Activated gamma-delta T cell treated with anti-CD3 and anti-CD28 coated beads, Interleukin-2, amount 50 U/mL, for 16 hours (primary cell): Measurements from ENCODE around the gene TUBD1.
"Not testable (repeated sequence)": the region's sequence is repeated elsewhere in the genome, so short reads cannot be mapped to it uniquely, and the experiment has no call there.

Experiments used
- DNase-seq: peaks from one replicate; pipeline ENCODE4 v3.0.0-alpha.2; 2020; ENCODE audit warnings: low read depth

The TUBD1 gene

DNA sequence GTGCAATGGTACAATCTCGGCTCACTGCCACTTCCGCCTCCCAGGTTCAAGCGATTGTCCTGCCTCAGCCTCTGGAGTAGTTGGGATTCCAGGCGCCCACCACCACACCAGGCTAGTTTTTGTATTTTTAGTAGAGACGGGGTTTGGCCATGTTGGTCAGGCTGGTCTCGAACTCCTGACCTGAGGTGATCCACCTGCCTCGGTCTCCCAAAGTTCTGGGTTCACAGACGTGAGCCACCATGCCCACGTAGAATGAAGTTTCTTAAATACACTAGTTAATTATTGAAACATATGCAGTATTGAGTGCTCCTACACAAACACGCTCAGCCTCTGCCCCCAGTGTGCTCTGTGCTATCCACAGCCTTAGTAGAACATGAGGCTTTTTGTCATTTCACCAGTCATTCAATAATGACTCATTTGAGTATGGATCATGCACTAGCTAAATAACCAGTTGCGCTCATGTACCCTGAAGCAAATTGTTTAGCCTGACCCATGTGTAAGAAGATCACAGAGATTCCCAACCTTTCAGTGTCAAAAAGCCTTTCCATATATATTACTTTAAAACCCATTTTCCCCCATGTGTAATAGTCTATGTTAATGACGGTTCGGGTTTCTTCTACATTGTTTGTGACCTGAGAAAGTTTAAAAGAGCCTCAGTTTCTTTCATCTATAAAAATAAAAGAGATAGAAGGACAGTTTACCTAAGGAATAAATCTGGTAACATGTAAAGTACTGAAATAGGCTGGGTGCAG lies 49.7 kb downstream of the TUBD1 start:
- no peak for DNase-seq

DNA sequence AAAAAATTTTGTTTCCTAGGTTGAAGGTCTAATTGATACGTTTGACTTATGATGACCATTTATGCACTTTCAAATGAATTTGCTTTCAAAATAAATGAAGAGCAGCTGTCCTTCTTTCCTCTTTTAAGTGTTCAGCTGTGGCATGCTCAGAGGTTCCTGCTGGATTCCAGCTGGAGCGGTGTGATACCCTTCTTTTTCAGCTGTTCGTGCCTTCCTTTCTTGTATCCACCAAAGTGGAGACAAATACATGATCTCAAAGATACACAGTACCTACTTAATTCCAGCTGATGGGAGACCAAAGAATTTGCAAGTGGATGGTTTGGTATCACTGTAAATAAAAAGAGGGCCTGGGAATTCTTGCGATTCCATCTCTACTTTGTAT lies 50.9 kb downstream of the TUBD1 start:
- not testable (repeated sequence) for DNase-seq

DNA sequence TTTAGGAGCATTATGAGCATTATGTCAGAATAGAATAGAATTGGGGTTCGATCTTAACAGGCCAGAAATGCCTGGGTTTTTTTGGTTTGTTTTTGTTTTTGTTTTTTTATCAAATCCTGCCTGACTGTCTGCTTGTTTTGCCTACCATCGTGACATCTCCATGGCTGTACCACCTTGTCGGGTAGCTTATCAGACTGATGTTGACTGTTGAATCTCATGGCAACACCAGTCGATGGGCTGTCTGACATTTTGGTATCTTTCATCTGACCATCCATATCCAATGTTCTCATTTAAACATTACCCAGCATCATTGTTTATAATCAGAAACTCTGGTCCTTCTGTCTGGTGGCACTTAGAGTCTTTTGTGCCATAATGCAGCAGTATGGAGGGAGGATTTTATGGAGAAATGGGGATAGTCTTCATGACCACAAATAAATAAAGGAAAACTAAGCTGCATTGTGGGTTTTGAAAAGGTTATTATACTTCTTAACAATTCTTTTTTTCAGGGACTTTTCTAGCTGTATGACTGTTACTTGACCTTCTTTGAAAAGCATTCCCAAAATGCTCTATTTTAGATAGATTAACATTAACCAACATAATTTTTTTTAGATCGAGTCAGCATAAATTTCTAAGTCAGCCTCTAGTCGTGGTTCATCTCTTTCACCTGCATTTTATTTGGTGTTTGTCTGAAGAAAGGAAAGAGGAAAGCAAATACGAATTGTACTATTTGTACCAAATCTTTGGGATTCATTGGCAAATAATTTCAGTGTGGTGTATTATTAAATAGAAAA lies 51.5 kb downstream of the TUBD1 start:
- DNase-seq = not testable (repeated sequence)

DNA sequence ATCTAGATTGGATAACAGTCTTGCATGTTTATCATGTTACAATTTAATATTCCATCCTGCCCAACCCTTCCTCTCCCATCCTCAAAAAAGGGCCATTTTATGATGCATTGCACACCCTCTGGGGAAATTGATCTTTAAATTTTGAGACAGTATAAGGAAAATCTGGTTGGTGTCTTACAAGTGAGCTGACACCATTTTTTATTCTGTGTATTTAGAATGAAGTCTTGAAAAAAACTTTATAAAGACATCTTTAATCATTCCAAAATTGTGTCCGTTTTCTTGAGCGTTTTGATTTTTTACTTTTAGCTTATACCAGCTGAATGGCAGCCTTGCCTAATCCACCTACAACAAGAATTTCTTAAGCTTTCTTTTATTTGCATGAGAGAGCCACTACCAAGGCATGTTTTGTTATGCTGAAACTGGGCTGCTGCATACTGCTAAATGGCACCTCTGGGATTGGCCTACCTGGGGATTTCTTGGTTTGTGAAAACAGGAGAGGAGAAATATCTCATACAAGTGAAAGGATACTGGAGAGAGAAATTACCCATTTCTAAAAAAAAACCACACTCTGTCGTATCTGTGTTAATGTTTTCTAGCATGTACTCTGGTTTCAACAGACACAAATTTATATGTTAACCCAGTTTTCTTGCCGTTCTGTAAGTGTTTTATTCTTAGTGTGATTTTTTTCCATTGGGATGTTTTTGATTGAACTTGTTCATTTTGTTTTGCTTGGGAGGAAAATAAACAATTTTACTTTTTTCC lies 52.2 kb downstream of the TUBD1 start:
- no peak for DNase-seq

DNA sequence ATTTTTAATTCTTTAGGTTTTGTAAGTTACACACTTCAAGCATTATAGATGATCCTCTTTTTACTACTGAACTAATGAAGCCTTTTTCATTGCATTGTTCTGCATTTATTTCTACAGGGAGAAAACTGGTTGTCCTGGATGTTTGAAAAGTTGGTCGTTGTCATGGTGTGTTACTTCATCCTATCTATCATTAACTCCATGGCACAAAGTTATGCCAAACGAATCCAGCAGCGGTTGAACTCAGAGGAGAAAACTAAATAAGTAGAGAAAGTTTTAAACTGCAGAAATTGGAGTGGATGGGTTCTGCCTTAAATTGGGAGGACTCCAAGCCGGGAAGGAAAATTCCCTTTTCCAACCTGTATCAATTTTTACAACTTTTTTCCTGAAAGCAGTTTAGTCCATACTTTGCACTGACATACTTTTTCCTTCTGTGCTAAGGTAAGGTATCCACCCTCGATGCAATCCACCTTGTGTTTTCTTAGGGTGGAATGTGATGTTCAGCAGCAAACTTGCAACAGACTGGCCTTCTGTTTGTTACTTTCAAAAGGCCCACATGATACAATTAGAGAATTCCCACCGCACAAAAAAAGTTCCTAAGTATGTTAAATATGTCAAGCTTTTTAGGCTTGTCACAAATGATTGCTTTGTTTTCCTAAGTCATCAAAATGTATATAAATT lies 53.0 kb downstream of the TUBD1 start:
- DNase-seq = no peak

DNA sequence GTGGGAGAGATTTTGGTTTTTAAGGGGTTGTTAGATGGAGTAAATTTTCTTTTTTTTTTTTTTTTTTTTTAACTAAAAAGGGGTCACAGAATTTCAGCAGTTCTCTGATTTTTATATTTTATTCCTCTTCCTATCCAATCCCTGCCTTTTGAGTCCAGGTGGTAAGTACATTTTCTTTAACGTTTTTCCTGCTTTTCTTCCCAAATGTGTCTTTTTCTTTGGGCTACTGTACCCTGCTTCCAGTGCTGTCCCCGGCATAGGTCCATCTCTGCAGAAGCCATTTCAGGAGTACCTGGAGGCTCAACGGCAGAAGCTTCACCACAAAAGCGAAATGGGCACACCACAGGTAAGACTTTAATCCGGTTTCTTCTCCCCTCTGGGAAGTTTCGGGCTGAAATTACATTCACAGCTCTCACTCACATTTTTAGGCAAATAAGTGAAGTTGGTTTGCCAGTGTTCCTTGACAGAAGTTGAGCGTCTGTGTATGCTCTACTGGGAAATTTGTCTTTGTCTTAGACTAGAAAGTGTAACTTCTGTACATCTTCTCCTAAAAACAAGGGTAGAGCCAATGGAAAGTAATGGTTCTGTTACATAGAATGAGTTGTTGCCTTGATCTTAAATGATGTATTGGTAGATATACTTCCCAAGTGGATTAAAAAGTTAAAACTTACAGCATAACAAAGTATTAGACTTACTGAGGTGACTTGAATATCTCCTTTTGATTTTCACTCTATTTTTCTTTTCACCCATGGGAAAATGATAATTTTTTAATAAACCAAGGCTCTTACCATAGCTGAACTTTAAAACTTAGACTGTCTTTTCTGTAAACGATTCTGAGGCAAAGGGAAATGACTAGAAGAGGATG lies 54.5 kb downstream of the TUBD1 start:
- no peak for DNase-seq

DNA sequence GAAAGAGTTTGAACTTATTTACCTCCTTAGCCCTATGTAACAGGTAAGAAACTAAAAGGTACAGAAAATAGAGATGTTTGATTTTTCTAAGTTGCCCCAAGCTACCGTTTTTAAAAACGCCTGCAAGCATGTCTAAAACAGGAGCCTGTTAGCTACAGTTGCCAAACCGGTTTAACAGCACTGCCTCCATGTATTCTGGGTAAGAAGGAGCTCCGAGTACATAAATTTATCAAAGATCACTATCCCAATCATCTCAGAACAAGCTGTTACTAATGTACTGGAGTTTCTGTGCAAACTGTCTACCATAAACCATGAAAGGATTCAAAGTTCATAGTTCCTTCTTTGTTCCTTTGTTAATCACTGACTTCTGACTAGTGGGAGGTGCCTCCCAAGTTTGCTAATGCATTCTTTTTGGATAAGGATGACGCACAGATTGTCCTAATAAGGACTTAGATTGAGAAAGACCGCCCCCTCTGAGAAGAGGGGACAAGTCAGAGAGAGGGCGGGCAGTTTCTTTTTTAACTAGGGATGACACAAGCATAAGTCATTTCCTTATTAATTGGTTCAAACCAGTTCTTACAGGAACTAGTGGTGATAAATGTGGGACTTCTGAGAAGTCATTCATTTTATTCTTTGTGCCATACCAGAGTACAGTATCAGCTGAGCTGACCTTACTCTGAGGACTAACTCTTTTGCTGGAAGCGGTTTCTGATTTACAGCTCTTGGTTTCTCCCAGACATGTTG lies 55.3 kb downstream of the TUBD1 start:
- peak; percentile 51 for DNase-seq

DNA sequence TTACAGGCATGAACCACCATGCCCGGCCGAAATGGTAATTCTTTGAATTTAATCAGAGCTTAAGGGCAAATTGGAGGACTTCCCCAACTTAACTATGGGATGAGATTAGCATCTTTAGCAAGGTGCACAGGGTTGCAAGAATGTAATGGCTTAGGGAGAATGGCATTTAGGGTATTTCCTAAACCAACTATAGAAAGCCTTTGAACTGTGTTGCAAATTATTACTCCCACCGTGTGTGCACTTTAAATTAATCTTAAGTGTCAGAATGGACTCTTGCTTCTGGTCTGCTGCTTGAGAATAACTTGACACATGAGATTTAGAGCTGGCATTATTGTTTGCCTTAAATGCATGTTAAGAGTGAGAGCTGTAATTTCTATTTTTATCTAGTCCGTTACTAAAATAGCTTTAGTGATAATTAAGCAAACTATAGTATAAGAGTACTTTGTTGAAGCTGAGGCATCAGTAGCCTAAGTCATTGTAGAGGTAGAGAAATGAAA lies 59.8 kb downstream of the TUBD1 start:
- DNase-seq = no peak

DNA sequence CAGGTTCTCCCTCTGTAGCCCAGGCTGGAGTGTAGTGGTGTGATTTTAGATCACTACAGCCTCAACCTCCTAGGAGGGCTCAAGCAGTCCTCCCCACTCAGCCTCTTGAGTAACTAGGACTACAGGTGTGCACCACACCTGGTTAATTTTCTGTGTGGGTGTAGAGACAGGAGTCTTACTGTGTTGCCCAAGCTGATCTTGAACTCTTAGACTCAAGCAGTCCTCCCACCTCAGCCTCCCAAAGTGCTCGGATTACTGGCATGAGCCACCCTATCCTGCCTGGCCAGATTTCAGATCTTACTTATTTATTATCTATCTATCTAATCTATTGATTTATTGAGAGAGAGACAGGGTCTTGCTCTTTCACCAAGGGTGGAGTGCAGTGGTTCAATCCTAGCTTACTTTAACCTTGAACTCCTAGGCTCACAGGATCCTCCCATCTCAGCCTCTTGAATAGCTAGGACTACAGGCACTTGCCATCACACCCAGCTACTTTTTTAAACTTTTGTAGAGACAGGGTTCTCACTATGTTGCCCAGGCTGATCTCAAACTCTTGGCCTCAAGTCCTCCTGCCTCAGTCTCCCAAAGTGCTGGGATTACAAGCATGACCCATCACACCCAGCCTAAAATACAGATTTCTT lies 61.8 kb downstream of the TUBD1 start:
- no peak for DNase-seq

DNA sequence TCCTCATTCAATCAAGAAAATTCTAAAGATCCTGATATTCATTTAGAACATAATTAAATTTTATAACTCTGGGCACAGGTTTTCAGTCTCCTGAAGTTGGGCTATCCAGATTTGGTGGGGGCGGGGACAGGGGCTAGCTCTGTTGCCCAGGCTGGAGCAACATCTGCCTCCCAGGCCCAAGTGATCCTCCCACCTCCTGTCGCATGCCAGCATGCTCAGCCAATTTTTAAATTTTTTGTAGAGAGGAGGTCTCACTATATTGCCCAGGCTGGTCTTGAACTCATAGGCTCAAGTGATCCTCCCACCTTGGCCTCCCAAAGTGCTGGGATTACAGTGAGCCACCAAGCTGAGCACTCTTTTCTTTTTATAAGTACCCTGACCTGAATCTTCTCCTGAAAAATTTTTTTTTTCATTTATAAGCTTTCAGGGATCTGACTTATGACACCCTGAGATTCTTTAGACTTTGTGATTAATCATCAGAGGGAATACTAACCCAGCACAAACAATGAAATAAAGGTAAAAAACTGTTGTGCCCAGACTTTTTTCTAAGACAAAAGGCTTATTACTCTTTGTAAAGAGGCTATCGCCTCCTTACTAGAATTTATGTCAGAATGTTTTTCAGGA lies 62.6 kb downstream of the TUBD1 start:
- DNase-seq = no peak

DNA sequence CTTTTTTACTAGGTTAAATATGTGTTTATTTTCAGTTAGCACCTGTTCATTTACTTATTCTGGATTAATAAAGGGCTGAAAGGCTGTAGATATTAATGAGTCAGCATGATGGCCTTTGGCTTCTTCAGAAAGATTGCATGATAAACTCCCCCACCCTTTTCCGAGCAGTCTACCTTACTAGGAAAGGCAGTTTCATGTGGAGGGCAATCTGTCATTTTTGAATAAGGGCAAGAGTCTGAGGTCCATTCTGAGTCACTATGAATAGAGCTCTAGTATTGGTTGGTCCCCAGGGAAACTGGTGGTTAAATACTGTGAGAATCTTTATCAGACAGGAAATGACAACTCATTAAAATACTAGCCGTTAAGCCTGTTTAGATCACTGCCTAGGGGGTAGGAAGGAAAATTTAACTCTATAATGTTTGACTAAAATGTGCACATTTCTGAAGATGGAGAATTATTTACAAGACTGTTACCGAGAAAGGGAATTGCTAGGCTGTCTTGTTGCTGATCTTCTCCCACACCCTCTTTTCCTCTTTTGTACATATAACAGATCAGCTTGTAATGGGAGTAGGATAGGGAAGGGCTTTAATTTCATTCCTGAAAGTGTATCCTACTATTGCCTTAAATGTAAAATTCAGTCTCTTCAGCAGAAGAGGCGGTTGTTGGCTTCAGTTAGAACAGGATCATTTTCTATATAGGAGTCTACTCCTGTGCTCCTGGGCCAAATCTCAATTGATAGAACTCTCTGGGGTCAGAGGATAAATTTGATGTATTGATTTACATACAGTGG lies 63.3 kb downstream of the TUBD1 start:
- DNase-seq = no peak

DNA sequence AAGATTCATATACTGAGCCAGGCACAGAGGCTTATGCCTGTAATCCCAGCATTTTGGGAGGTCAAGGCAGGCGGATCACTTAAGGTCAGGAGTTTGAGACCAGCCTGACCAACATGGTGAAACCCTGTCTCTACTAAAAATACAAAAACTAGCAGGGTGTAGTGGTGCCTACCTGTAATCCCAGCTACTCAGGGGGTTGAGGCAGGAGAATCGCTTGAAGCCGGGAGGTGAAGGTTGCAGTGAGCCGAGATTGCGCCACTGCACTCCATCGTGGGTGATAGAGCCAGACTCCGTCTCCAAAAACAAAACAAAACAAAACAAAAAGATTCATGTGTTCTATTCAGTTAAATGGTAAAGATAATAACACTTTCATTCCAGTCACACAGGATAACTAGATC lies 63.9 kb downstream of the TUBD1 start:
- not testable (repeated sequence) for DNase-seq

DNA sequence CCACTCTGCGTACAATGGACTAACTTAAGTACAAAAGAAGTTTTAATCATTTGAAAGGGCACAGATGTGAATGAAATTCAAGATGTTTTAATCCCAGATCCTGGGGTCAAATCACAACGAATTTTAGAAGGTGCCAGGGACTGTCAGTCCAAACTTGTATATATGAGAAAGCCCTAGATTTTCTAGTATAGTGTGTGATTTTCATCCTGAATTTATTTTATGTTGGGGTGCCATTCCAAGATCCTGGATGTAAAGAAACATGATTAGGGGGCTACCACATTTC lies 64.3 kb downstream of the TUBD1 start:
- DNase-seq = no peak

DNA sequence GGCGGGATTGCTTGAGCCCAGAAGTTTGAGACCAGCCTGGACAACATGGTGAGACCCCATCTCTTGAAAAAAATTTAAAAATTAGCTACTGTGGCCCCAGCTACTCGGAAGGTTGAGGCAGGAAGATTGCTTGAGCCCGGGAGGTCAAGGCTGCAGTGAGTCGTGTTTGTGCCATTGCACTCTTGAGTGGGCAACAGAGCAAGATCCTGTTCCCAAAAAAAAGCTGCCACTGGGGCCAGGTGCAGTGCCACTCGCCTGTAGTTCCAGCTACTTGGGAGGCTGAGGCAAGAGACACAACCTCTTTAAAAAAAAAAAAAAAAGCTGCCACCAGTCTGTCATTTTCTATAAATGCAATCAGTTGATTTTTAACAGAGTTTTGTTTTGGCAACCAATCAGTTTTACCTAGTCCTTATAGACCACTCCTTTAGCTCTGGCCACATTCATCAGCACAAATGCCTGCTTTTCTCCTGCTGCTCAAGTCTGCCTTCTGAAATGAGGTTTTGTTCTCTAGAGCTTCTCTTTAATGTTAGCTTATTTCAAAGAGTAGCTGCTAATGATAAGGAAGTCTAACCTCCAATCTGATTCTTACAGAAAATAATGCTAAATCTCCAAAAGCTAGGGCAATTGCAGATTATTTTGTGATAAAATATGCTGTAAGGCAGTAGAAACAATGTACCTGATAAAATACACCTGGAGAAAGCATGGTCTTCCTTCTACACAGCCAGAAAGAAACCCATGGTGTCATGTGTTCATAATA lies 64.8 kb downstream of the TUBD1 start:
- DNase-seq = no peak

DNA sequence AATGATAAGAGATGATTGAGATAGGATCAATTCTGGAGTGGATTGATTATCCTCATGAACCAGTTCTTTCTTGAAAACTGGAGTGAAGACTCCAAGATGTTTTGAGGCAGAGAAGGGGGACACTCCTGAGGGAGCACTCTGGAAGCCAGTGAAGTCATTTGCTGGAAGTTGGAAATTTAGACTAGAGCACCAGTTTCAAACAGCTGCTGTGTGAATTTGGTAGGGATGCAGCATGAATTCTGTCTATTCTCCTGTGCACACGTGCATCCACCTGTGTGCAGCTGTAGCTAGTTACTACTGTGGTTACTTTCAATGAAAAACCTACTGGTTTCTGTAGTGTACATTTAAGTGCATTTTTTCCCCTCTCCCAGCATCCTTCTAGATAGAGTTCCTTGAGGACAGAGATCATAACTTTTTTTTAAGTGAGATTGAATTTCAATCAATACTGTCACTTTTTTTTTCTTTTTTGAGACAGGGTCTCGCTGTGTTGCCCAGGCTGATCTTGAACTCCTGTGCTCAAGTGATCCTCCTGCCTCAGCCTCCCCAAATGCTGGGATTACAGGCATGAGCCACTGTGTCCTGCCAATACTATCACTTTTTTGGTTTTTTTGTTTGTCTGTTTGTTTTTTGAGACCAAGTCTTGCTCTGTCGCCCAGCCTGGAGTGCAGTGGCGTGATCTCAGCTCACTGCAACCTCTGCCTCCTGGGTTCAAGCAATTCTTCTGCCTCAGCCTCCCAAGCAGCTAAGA lies 65.9 kb downstream of the TUBD1 start:
- DNase-seq = no peak

DNA sequence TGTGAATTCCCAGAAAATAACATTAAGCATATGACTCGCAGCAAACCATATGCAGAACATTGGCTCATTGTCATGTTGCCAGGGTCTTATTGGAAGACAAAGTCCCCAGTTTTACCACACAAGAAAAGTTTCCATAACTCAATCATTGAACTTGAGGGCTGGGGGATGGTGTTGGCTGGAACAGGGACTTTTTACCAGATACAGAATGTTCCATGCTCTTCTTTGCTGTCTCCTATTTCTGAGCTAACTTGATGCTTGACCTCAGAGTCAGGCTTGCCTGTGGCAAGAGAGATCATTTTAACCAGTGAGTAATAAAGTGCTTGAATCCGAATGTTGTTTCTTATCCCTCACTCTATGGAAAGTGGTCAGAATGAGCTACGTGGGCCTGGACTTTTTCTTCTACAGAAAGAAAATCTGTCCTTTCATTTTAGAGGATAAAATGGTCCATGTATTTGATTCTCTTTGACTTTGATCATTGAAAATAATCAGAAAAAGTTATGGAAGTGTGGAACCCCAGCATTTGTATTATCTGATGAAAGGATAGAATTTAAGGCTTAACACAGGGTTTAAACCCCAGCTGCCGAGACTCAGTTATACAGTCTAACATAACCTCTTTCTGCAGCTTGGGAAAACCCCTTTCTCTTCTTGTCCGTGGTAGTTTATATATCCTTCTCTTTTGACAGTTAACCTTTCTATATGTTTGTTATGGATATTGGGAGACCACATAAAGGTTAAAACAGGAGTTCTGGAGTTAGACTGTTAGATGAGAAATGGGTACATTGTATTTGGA lies 67.0 kb downstream of the TUBD1 start:
- DNase-seq = no peak

DNA sequence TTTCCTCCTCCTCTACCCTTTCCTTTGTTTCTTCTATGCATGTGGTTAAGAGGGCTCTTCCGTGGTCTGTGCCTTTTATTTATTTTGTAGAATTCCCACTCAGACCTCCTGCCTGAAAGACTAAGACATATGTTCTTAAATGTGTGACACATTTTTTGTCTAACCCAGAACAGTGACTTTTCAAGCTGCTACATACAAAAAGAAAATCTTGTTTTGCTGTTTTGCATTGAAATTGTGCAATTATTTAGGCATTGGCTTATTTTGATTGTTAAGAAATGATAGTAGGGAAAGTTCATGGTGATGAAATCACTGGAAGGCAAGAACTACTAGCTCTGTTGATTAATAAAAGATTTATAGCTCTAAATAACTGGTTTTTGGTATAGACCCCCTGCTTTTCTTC lies 76.8 kb downstream of the TUBD1 start:
- DNase-seq = no peak
